Measurements from ENCODE around the gene FAAP100.

The FAAP100 gene

DNA sequence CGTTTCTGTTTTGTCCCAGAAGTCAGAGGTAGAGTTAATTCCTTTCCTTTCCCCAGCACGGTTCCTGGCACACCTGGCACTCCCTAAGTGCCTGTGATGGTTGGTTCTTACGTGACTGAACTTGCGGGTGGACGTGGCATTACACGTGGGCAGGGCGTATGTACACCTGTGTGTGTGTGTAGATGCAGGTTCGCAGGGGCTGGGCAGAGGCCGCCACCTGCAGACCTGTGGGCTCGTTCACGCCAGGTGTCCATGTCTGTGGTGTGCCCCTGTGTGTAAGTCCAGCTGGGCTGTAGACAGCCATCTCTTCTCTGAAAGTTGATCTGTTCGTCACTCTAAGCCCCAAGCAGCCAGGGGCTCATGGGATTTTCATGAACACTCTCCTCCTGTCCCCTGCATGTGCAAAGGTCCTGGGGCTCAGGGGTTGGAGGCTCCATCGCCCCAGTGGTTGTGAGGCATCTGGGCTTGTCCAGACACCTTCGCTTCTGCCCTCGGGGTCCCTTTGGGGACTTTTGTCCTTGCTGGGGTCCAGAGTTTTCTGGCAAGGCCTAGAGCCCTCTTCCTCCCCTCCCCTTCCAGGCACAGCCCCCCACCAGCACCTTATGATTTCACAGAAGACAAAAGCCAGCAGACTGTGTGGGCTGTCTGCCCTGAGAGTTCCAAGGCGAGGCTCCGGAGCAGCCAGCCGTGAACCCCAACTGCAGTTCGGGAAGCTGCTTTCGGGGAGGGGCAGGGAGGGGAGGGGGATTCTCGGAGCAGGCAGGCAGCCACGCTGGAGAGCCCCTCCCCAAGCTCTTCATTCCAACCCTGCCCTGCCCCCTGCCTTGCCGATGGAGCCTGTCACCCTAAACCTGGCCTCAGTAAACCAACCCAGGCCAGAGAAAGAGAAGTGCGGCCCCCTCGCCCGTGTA is 29.4 kb downstream of the FAAP100 start:
- CTCF ChIA-PET = interaction anchor here (1.5 kb wide), 1 partner anchor 38 kb away, joined by 5 read pairs; no protein-coding TSS in a partner anchor
- TF ChIP-seq, protein P1, sequence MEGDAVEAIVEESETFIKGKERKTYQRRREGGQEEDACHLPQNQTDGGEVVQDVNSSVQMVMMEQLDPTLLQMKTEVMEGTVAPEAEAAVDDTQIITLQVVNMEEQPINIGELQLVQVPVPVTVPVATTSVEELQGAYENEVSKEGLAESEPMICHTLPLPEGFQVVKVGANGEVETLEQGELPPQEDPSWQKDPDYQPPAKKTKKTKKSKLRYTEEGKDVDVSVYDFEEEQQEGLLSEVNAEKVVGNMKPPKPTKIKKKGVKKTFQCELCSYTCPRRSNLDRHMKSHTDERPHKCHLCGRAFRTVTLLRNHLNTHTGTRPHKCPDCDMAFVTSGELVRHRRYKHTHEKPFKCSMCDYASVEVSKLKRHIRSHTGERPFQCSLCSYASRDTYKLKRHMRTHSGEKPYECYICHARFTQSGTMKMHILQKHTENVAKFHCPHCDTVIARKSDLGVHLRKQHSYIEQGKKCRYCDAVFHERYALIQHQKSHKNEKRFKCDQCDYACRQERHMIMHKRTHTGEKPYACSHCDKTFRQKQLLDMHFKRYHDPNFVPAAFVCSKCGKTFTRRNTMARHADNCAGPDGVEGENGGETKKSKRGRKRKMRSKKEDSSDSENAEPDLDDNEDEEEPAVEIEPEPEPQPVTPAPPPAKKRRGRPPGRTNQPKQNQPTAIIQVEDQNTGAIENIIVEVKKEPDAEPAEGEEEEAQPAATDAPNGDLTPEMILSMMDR (IDR thresholded peaks at IDR 0.05; ENCODE audit: control extremely low read depth, extremely low read depth, low read depth, missing control alignments) = no peak
- POLR2A ChIA-PET = interaction anchor here (1.0 to 1.4 kb wide), 2 partner anchors 14 to 30 kb away, joined by 3 to 4 read pairs; partner anchors contain the start of gene FAAP100
- DNase-seq (ENCODE audit: extremely low spot score) = no peak

DNA sequence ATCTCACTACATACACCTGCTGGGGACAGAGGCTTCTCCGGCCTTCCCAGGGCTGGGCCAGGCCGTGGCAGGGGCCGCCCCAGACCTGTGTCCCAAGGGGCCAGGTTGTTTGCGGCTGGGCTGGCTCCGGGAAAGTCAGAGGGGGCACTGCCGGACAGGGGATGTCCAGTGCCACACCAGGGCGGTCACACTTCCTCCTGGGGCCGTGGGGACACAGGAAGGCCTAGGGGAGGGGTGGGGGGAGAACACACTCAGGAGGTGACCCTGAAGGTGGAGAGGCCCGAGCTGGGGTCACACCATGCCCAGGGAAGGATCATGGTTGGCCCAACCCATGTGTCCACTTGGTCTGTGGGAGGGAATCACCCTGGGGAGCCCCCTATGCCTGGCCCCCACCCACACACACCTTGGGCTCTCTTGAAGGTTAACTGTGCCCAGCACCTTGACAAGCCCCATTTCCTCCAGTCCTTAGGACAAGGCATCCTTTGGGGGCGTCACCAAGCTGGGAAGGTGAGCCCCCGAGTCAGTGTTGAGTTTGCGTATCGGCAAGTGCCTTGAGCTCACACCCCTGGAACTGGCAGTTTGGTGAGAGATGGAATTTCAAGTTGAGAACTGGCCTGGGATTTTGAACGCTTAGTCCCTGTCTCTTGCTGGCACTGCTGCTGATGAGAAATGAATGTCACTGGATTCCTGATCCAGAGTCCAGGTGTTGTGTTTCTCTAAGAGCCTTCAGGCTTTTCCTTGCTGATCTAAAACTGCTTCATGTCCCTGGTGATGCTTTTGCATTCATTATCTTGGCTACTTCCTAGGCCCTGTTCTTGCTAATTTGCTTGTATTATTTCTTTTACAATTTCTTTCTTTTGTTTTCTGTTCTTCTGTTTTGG is 31.9 kb downstream of the FAAP100 start:
- no peak for DNase-seq (ENCODE audit: extremely low spot score)
- ChIA-PET POLR2A (interaction anchor here (0.6 kb wide), 1 partner anchor 49 kb away, joined by 4 read pairs; no protein-coding TSS in a partner anchor), CTCF (interaction anchor here (1.2 to 3.9 kb wide), 6 partner anchors 9 to 80 kb away, joined by 3 to 20 read pairs (median 6); no protein-coding TSS in a partner anchor)
- TF ChIP-seq, protein P1 (IDR thresholded peaks at IDR 0.05; ENCODE audit: control extremely low read depth, extremely low read depth, low read depth, missing control alignments) = no peak

GRCh38 chr17:81519284-81520020 is 32.7 kb downstream of the FAAP100 start:
- peak; percentile 77 for DNase-seq (ENCODE audit: extremely low spot score)
- ChIA-PET POLR2A (interaction anchor here (2.0 kb wide), 1 partner anchor 11 kb away, joined by 8 read pairs; no protein-coding TSS in a partner anchor), CTCF (interaction anchor here (1.0 to 3.9 kb wide), 13 partner anchors 9 to 297 kb away, joined by 3 to 20 read pairs (median 4); partner anchors contain the start of genes CEP131 and SLC38A10)
- TF ChIP-seq, protein P1 (IDR thresholded peaks at IDR 0.05; ENCODE audit: control extremely low read depth, extremely low read depth, low read depth, missing control alignments) = peak; percentile 42

GRCh38 chr17:81518785-81519283 is 33.3 kb downstream of the FAAP100 start:
- peak; percentile 63 for DNase-seq (ENCODE audit: extremely low spot score)
- TF ChIP-seq, protein P1 (IDR thresholded peaks at IDR 0.05; ENCODE audit: control extremely low read depth, extremely low read depth, low read depth, missing control alignments) = no peak
- ChIA-PET POLR2A (interaction anchor here (2.0 kb wide), 1 partner anchor 11 kb away, joined by 8 read pairs; no protein-coding TSS in a partner anchor), CTCF (interaction anchor here (1.0 to 3.9 kb wide), 15 partner anchors 9 to 296 kb away, joined by 3 to 20 read pairs (median 4); partner anchors contain the start of genes CEP131, FAAP100 and SLC38A10)

GRCh38 chr17:81518113-81518784 is 33.9 kb downstream of the FAAP100 start:
- TF ChIP-seq, protein P1 (IDR thresholded peaks at IDR 0.05; ENCODE audit: control extremely low read depth, extremely low read depth, low read depth, missing control alignments) = peak; percentile 1
- ChIA-PET POLR2A (interaction anchor here (0.6 to 2.0 kb wide), 3 partner anchors 10 to 1372 kb away, joined by 4 to 8 read pairs (median 5); no protein-coding TSS in a partner anchor), CTCF (interaction anchor here (1.0 to 3.9 kb wide), 14 partner anchors 9 to 295 kb away, joined by 3 to 20 read pairs (median 4); partner anchors contain the start of genes CEP131, FAAP100 and SLC38A10)
- no peak for DNase-seq (ENCODE audit: extremely low spot score)

All from GM10248 (cell line).